H9 (cell line): ENCODE measurements around the gene NEDD4L. TPM values are rescaled to one million over a fixed set of nuclear protein-coding genes. Genes with fewer than 3 reads are reported as not detected.

Experiments
- DNase-seq: peaks from one replicate; pipeline ENCODE4 v3.0.0-alpha.2; 2017
- H2AFZ ChIP-seq: one replicate; pipeline ENCODE4 v1.6.1; 2013; ENCODE audit warnings: mild to moderate bottlenecking, low read length, control low read depth, moderate library complexity
- H2AK5ac ChIP-seq: 2 replicates; pipeline ENCODE4 v1.6.1; 2013; ENCODE audit warnings: low read length, control low read depth, mixed read lengths; ENCODE audit not compliant: insufficient read length
- H2BK120ac ChIP-seq: one replicate; pipeline ENCODE4 v1.6.1; 2013; ENCODE audit warnings: low read depth, mild to moderate bottlenecking, low read length, control low read depth, inconsistent platforms; ENCODE audit not compliant: poor library complexity, severe bottlenecking
- H2BK12ac ChIP-seq: 2 replicates; pipeline ENCODE4 v1.6.1; 2013; ENCODE audit warnings: low read length, control low read depth, mixed read lengths, low read depth; ENCODE audit not compliant: insufficient read length
- H2BK15ac ChIP-seq: 2 replicates; pipeline ENCODE4 v1.6.1; 2013; ENCODE audit warnings: low read depth, low read length, control low read depth
- H2BK20ac ChIP-seq: one replicate; pipeline ENCODE4 v1.6.1; 2013; ENCODE audit warnings: low read depth, mild to moderate bottlenecking, low read length, control low read depth, inconsistent platforms; ENCODE audit not compliant: poor library complexity, severe bottlenecking
- H2BK5ac ChIP-seq: 2 replicates; pipeline ENCODE4 v1.6.1; 2013; ENCODE audit warnings: low read length, control low read depth, mixed read lengths; ENCODE audit not compliant: insufficient read length
- H3K14ac ChIP-seq: 2 replicates; pipeline ENCODE4 v1.6.1; 2013; ENCODE audit warnings: low read length, control low read depth; ENCODE audit not compliant: insufficient read depth
- H3K18ac ChIP-seq: 2 replicates; pipeline ENCODE4 v1.6.1; 2013; ENCODE audit warnings: low read depth, mild to moderate bottlenecking, mixed read lengths, low read length, control low read depth; ENCODE audit not compliant: insufficient read length
- H3K23ac ChIP-seq: 2 replicates; pipeline ENCODE4 v1.6.1; 2013; ENCODE audit warnings: low read length, control low read depth, mixed read lengths, low read depth; ENCODE audit not compliant: insufficient read length
- H3K23me2 ChIP-seq: 2 replicates; pipeline ENCODE4 v1.6.1; 2013; ENCODE audit warnings: low read depth, mild to moderate bottlenecking, mixed read lengths, low read length, control low read depth; ENCODE audit not compliant: insufficient read length, poor library complexity, severe bottlenecking
- H3K27ac ChIP-seq: 2 replicates; pipeline ENCODE4 v1.5.1; 2013; ENCODE audit warnings: low read length, control low read depth, mixed read lengths, low read depth; ENCODE audit not compliant: insufficient read length
- H3K27me3 ChIP-seq: 2 replicates; pipeline ENCODE4 v1.6.1; 2013; ENCODE audit warnings: low read length, control low read depth, inconsistent platforms; ENCODE audit not compliant: insufficient read depth
- H3K4ac ChIP-seq: 2 replicates; pipeline ENCODE4 v1.6.1; 2013; ENCODE audit warnings: low read depth, mild to moderate bottlenecking, control low read depth, inconsistent platforms, low read length, moderate library complexity
- H3K4me1 ChIP-seq: 2 replicates; pipeline ENCODE4 v1.6.1; 2013; ENCODE audit warnings: low read length, control low read depth, inconsistent platforms; ENCODE audit not compliant: insufficient read depth
- H3K4me2 ChIP-seq: 2 replicates; pipeline ENCODE4 v1.6.1; 2013; ENCODE audit warnings: low read length, control low read depth, mixed read lengths; ENCODE audit not compliant: insufficient read length, insufficient read depth
- H3K56ac ChIP-seq: 2 replicates; pipeline ENCODE4 v1.6.1; 2013; ENCODE audit warnings: low read depth, mild to moderate bottlenecking, mixed read lengths, low read length, control low read depth; ENCODE audit not compliant: insufficient read length
- H3K79me1 ChIP-seq: 2 replicates; pipeline ENCODE4 v1.6.1; 2013; ENCODE audit warnings: low read depth, mild to moderate bottlenecking, moderate library complexity, low read length, control low read depth, inconsistent platforms; ENCODE audit not compliant: insufficient read depth, poor library complexity, severe bottlenecking
- H3K79me2 ChIP-seq: 2 replicates; pipeline ENCODE4 v1.6.1; 2013; ENCODE audit warnings: low read length, control low read depth, inconsistent platforms; ENCODE audit not compliant: insufficient read depth
- H3K9ac ChIP-seq: 2 replicates; pipeline ENCODE4 v1.6.1; 2013; ENCODE audit warnings: low read length, control low read depth, mixed read lengths; ENCODE audit not compliant: insufficient read length; ENCODE audit errors: extremely low read depth
- H3K9me3 ChIP-seq: one replicate; pipeline ENCODE4 v1.6.1; 2013; ENCODE audit warnings: low read depth, low read length, inconsistent platforms; ENCODE audit not compliant: control insufficient read depth
- H3T11ph ChIP-seq: one replicate; pipeline ENCODE4 v1.6.1; 2013; ENCODE audit warnings: mild to moderate bottlenecking, low read length, control low read depth, inconsistent platforms
- H4K20me1 ChIP-seq: one replicate; pipeline ENCODE4 v1.6.1; 2013; ENCODE audit not compliant: control insufficient read depth, insufficient read length, insufficient read depth
- H4K5ac ChIP-seq: 2 replicates; pipeline ENCODE4 v1.6.1; 2013; ENCODE audit warnings: low read depth, mild to moderate bottlenecking, mixed read lengths, low read length, control low read depth; ENCODE audit not compliant: insufficient read length
- H4K8ac ChIP-seq: replicated peaks from 2 replicates; pipeline ENCODE4 v1.6.1; 2013; ENCODE audit warnings: low read length, control low read depth, mixed read lengths, low read depth; ENCODE audit not compliant: insufficient read length
- H4K91ac ChIP-seq: 2 replicates; pipeline ENCODE4 v1.6.1; 2013; ENCODE audit warnings: low read depth, mild to moderate bottlenecking, moderate library complexity, mixed read lengths, low read length, control low read depth; ENCODE audit not compliant: insufficient read length
- H3K27ac Mint-ChIP-seq, 3 experiments: 2 replicates in 2 of 3; 3 replicates in 1 of 3; pipeline ENCODE4 v1.8.0; 2020 to 2021; ENCODE audit warnings: mixed read lengths in 3 of 3, mild to moderate bottlenecking in 1 of 3, moderate library complexity in 1 of 3
- H3K27me3 Mint-ChIP-seq: 2 replicates; pipeline ENCODE4 v1.8.0; 2021; ENCODE audit warnings: low read depth, mild to moderate bottlenecking, moderate library complexity, mixed read lengths
- H3K36me3 Mint-ChIP-seq, 3 experiments: 2 replicates in 2 of 3; 3 replicates in 1 of 3; pipeline ENCODE4 v1.8.0; 2020 to 2021; ENCODE audit warnings: low read depth in 3 of 3, mixed read lengths in 3 of 3; ENCODE audit not compliant: insufficient read depth in 1 of 3
- H3K4me1 Mint-ChIP-seq, 2 experiments: 2 replicates each; pipeline ENCODE4 v1.8.0; 2020; ENCODE audit warnings: mixed read lengths in 2 of 2
- H3K4me3 Mint-ChIP-seq, 2 experiments: 2 replicates in 1 of 2; 3 replicates in 1 of 2; pipeline ENCODE4 v1.8.0; 2020 to 2021; ENCODE audit warnings: mild to moderate bottlenecking in 2 of 2, mixed read lengths in 2 of 2, moderate library complexity in 1 of 2
- H3K9me3 Mint-ChIP-seq, 2 experiments: 2 replicates in 1 of 2; 3 replicates in 1 of 2; pipeline ENCODE4 v1.8.0; 2020; ENCODE audit warnings: mild to moderate bottlenecking in 2 of 2, mixed read lengths in 2 of 2, moderate library complexity in 1 of 2
- WGBS: extraction: QIAGEN DNeasy Blood & Tissue Kit; methylation state at CpG from one replicate; pipeline ENCODE4 v1.1.7; 2013; ENCODE audit warnings: missing lambda C conversion rate, low lambda C conversion rate, mixed read lengths; ENCODE audit not compliant: insufficient read length; ENCODE audit errors: extremely low coverage; 5-methylcytosine and 5-hydroxymethylcytosine counted together
- total RNA-seq: library from RNA; stranded (reverse); gene quantifications from 2 replicates; pipeline ENCODE4 v1.2.1, GENCODE V29; 2021
- TF ChIP-seq, protein P1 (sequence below): fragments of 200-600 bp; sonication (generic); conservative IDR thresholded peaks from 3 replicates; pipeline ENCODE4 v1.8.0; 2021; ENCODE audit warnings: antibody characterized with exemption, mild to moderate bottlenecking

NEDD4L gene
- total RNA-seq, 1 experiment from 2014 or later = 76.3 TPM

DNA sequence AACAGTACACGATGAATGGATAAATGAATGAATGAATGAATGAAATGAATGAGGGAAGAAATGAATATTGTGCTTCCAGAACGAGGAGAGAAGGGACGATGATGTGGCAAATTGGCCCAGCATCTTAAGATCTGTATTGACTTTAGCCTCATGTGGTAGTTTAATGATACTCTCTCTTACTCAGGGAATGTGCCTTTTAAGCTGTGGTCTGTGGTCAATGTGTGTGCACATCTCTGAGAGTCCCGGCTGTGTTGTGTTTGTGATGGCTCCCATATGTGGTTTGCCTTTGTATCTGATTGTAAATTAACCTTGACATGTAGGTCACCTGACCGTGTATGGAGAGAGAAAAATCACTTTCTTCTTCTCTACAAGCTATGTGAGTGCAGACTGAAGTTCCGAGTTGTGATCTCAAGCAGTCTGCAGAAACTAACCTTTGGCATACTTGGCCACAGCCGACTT lies 91.2 kb downstream of the NEDD4L start:
- no peak overlapping the region for H3K14ac ChIP-seq
- H4K91ac ChIP-seq = no peak overlapping the region
- no peaks in the 10 kb centered on the region for H3K23me2 ChIP-seq
- H4K5ac ChIP-seq = no peak overlapping the region
- H3K4me1 ChIP-seq = peaks cover 16% of the 10 kb centered on the region
- no peak overlapping the region for H3T11ph ChIP-seq
- no peak for DNase-seq
- no peak overlapping the region for H2BK12ac ChIP-seq
- H3K23ac ChIP-seq = no peak overlapping the region
- Mint-ChIP-seq H3K4me3 (no peak overlapping the region), H3K9me3 (no peaks in the 10 kb centered on the region), H3K27me3 (no peaks in the 10 kb centered on the region; the same call in 1 of the 2 replicates), H3K27ac (no peak overlapping the region), H3K36me3 (no peaks in the 10 kb centered on the region; a peak in 1 of 7 replicates), H3K4me1 (peaks cover 35 to 40% of the 10 kb centered on the region in 2 experiments)
- no peak overlapping the region for H2BK5ac ChIP-seq
- no peak overlapping the region for H3K9ac ChIP-seq
- no peak overlapping the region for H2BK15ac ChIP-seq
- H2AK5ac ChIP-seq = no peak overlapping the region
- 100% methylated on average over 1 of the region's 7 CpGs for WGBS
- no peak overlapping the region for H2BK20ac ChIP-seq
- no peaks in the 10 kb centered on the region for H4K20me1 ChIP-seq
- no peaks in the 10 kb centered on the region for H3K27me3 ChIP-seq
- H2BK120ac ChIP-seq = no peak overlapping the region
- no peak overlapping the region for H3K27ac ChIP-seq
- no peaks in the 10 kb centered on the region for H3K79me1 ChIP-seq
- H3K4me2 ChIP-seq = no peak overlapping the region
- H2AFZ ChIP-seq = no peak overlapping the region
- no peak overlapping the region for H3K56ac ChIP-seq
- H3K79me2 ChIP-seq = peaks cover 5% of the 10 kb centered on the region; the same call in 1 of the 2 replicates
- H3K4ac ChIP-seq = no peak overlapping the region
- no peak overlapping the region for H4K8ac ChIP-seq
- no peak overlapping the region for H3K18ac ChIP-seq
- TF ChIP-seq, protein P1, sequence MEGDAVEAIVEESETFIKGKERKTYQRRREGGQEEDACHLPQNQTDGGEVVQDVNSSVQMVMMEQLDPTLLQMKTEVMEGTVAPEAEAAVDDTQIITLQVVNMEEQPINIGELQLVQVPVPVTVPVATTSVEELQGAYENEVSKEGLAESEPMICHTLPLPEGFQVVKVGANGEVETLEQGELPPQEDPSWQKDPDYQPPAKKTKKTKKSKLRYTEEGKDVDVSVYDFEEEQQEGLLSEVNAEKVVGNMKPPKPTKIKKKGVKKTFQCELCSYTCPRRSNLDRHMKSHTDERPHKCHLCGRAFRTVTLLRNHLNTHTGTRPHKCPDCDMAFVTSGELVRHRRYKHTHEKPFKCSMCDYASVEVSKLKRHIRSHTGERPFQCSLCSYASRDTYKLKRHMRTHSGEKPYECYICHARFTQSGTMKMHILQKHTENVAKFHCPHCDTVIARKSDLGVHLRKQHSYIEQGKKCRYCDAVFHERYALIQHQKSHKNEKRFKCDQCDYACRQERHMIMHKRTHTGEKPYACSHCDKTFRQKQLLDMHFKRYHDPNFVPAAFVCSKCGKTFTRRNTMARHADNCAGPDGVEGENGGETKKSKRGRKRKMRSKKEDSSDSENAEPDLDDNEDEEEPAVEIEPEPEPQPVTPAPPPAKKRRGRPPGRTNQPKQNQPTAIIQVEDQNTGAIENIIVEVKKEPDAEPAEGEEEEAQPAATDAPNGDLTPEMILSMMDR = no peak
- no peaks in the 10 kb centered on the region for H3K9me3 ChIP-seq
